ENCODE data around the gene SLMAP.
A peak's percentile ranks its signal among the peaks of the same experiment; 100 is the strongest.
"Not testable (repeated sequence)": the region's sequence is repeated elsewhere in the genome, so short reads cannot be mapped to it uniquely, and the experiment has no call there.

Gene SLMAP

GRCh38 chr3:57794501-57794900 is 38.4 kb downstream of the SLMAP start:
- no peak for DNase-seq

- DNase-seq: no peak
Measured at GRCh38 chr3:57794951-57795350, 38.8 kb downstream of the SLMAP start.

- no peak for DNase-seq
Measured at GRCh38 chr3:57796261-57796660, 40.2 kb downstream of the SLMAP start.

GRCh38 chr3:57797701-57798487 is 41.8 kb downstream of the SLMAP start:
- DNase-seq: no peak

- DNase-seq: peak; percentile 12
Measured at GRCh38 chr3:57803647-57804081, 47.6 kb downstream of the SLMAP start.

- DNase-seq: no peak
Measured at GRCh38 chr3:57805266-57805665, 49.2 kb downstream of the SLMAP start.

- no peak for DNase-seq
Measured at GRCh38 chr3:57805674-57806073, 49.6 kb downstream of the SLMAP start.

GRCh38 chr3:57806195-57806594 is 50.1 kb downstream of the SLMAP start:
- DNase-seq: not testable (repeated sequence)

- no peak for DNase-seq
Measured at GRCh38 chr3:57808961-57809608, 53.0 kb downstream of the SLMAP start.

GRCh38 chr3:57809609-57809968 is 53.5 kb downstream of the SLMAP start:
- no peak for DNase-seq

- DNase-seq: no peak
Measured at GRCh38 chr3:57810048-57810447, 53.9 kb downstream of the SLMAP start.

- DNase-seq: no peak
Measured at GRCh38 chr3:57810471-57811137, 54.5 kb downstream of the SLMAP start.

GRCh38 chr3:57815036-57815435 is 58.9 kb downstream of the SLMAP start:
- DNase-seq: no peak

GRCh38 chr3:57816471-57817095 is 60.5 kb downstream of the SLMAP start:
- DNase-seq: no peak

GRCh38 chr3:57818772-57819171 is 62.7 kb downstream of the SLMAP start:
- no peak for DNase-seq

- DNase-seq: no peak
Measured at GRCh38 chr3:57820479-57820878, 64.4 kb downstream of the SLMAP start.

GRCh38 chr3:57821765-57822164 is 65.7 kb downstream of the SLMAP start:
- no peak for DNase-seq

- DNase-seq: no peak
Measured at GRCh38 chr3:57822686-57823085, 66.6 kb downstream of the SLMAP start.

- no peak for DNase-seq
Measured at GRCh38 chr3:57825116-57825515, 69.0 kb downstream of the SLMAP start.

GRCh38 chr3:57826245-57826951 is 70.3 kb downstream of the SLMAP start:
- no peak for DNase-seq

- DNase-seq: no peak
Measured at GRCh38 chr3:57826952-57827723, 71.0 kb downstream of the SLMAP start.

- DNase-seq: no peak
Measured at GRCh38 chr3:57827757-57828156, 71.6 kb downstream of the SLMAP start.
